Measurements from ENCODE around the gene GSTM5. TPM values are rescaled to one million over a fixed set of nuclear protein-coding genes. Genes with fewer than 3 reads are reported as not detected.

Gene GSTM5
- total RNA-seq, 1 donor from 2014 or later = 23.3 TPM

DNA sequence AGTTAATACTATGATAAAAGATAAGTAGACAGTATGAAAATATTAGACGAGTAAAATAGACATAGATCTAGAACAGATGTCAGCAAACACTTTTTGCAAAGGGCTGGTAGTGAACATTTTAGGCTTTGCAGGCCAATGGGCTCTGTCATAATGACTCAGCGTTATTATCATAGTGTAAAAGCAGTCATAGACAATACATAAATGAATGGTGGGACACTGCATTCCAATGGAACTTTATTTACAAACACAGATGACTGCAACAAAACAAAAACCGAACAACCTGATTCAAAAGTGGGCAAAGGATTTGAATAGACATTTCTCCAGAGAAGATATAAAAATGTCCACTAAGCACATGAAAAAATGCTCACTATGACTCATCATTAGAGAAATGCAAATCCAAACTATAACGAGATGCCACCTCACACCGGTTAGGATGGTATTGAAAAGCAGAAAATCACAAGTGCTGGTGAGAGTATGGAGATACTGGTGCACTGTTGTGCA lies 7.3 kb downstream of the GSTM5 start:
- intact Hi-C loops (cut with DNase I) = loop anchor here (5.0 kb wide), 1 partner anchor 33 kb away; no protein-coding TSS in a partner anchor
- Histone ChIP-seq H3K27ac (no peak overlapping the region), H3K9me3 (no peaks in the 10 kb centered on the region), H3K27me3 (no peaks in the 10 kb centered on the region), H3K4me1 (no peaks in the 10 kb centered on the region), H3K36me3 (no peaks in the 10 kb centered on the region), H3K4me3 (no peak overlapping the region)
- DNase-seq (ENCODE audit: low spot score in 2 of 2) = no peak
- TF ChIP-seq CTCF (IDR thresholded peaks at IDR 0.05) = no peak

GRCh38 chr1:109721042-109721441 lies 9.0 kb downstream of the GSTM5 start:
- no peak for TF ChIP-seq CTCF (IDR thresholded peaks at IDR 0.05)
- no peak for DNase-seq (ENCODE audit: low spot score in 2 of 2)
- H3K27ac ChIP-seq = no peak overlapping the region
- no peaks in the 10 kb centered on the region for H3K27me3 ChIP-seq
- no peaks in the 10 kb centered on the region for H3K4me1 ChIP-seq
- no peak overlapping the region for H3K4me3 ChIP-seq
- intact Hi-C loops (cut with DNase I) = no loop called here
- H3K9me3 ChIP-seq = no peaks in the 10 kb centered on the region
- no peaks in the 10 kb centered on the region for H3K36me3 ChIP-seq

DNA sequence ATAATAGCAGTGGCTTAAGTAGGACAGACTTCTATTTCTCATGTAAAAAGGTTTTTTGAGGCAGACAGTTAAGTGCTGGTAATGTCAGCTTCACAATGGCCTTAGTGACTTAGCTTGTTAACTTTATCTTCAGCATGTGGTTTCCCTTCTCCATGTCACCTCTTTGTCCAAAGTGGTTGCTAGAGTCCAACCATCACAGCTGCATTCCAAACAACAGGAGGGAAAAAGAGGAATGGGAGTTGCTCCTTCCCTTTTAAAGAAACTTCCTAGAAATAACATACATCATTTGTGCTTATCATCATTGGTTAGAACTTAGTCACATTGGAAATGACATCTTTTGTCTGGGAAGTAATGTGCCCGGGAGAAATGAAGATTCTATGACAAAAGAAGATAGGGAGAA lies 9.9 kb downstream of the GSTM5 start:
- H3K4me1 ChIP-seq = no peaks in the 10 kb centered on the region
- H3K27ac ChIP-seq = no peak overlapping the region
- H3K27me3 ChIP-seq = no peaks in the 10 kb centered on the region
- H3K36me3 ChIP-seq = no peaks in the 10 kb centered on the region
- no peak for DNase-seq (ENCODE audit: low spot score in 2 of 2)
- no peaks in the 10 kb centered on the region for H3K9me3 ChIP-seq
- no peak overlapping the region for H3K4me3 ChIP-seq
- intact Hi-C loops (cut with DNase I) = no loop called here
- no peak for TF ChIP-seq CTCF (IDR thresholded peaks at IDR 0.05)

DNA sequence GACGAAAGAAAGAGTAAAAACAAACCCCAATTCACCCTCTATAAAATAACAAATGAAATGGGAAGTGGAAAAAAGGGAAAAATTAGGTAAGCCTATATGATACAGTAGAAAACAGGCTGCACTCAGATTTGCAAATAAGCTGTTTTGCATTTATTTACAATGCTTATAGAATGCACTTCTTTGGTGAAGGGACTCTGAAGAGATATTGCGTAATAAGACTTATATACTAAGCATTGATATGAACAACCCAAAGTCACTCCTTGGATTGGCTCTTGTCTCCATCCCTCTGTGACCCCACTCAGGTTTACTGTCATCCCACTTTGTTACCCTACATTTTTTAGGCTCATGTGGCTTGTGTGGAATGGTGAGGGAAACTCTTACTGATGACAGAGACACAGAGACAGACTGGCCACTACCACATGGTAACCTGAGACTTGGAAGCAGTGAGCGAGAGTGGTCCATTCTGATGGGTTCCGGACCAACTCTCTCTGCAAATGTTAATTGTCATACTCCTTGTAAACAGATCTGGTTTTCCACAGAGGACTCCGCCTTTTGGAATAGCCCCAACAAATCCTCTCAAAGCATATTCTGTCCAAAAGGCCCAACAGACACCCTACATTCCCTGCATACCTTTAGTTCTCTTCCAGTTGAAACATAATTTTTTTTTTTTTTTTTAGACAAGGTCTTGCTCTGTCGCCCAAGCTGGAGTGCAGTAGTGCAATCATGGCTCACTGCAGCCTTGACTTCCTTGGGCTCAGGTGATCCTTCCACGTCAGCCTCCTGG lies 11.0 kb downstream of the GSTM5 start:
- H3K4me1 ChIP-seq = no peaks in the 10 kb centered on the region
- no peak overlapping the region for H3K4me3 ChIP-seq
- peak in 1 of 2 donors; percentile 2 for DNase-seq (ENCODE audit: low spot score in 2 of 2)
- no peak overlapping the region for H3K27ac ChIP-seq
- no peaks in the 10 kb centered on the region for H3K27me3 ChIP-seq
- TF ChIP-seq CTCF (IDR thresholded peaks at IDR 0.05) = no peak
- H3K36me3 ChIP-seq = no peaks in the 10 kb centered on the region
- H3K9me3 ChIP-seq = no peaks in the 10 kb centered on the region
- intact Hi-C loops (cut with DNase I) = no loop called here

- intact Hi-C loops (cut with DNase I) = no loop called here
- no peaks in the 10 kb centered on the region for H3K9me3 ChIP-seq
- H3K4me1 ChIP-seq = no peaks in the 10 kb centered on the region
- TF ChIP-seq CTCF (IDR thresholded peaks at IDR 0.05) = no peak
- H3K27me3 ChIP-seq = no peaks in the 10 kb centered on the region
- H3K27ac ChIP-seq = no peak overlapping the region
- no peaks in the 10 kb centered on the region for H3K36me3 ChIP-seq
- peak in 1 of 2 donors; percentile 4 for DNase-seq (ENCODE audit: low spot score in 2 of 2)
- H3K4me3 ChIP-seq = no peak overlapping the region
These were observed 12.9 kb downstream of the GSTM5 start for GRCh38 chr1:109724933-109725332.

Measured in ascending aorta (tissue), 2 donors.